Ishikawa (cell line): ENCODE measurements around the gene VEGFA.

ENCODE experiments used
- CREB1 ChIP-seq: IDR thresholded peaks from 2 replicates; pipeline ENCODE4 v1.6.1; 2012; ENCODE audit warnings: low read depth
- EP300 ChIP-seq: IDR thresholded peaks from 2 replicates; pipeline ENCODE4 v1.6.1; 2012; ENCODE audit warnings: borderline replicate concordance
- FOXM1 ChIP-seq: IDR thresholded peaks from 2 replicates; pipeline ENCODE4 v1.6.1; 2012; ENCODE audit warnings: low read depth, borderline replicate concordance
- NFIC ChIP-seq: IDR thresholded peaks from 2 replicates; pipeline ENCODE4 v1.6.1; 2012
- RAD21 ChIP-seq: IDR thresholded peaks from 2 replicates; pipeline ENCODE4 v1.6.1; 2012; ENCODE audit warnings: low read depth
- REST ChIP-seq: IDR thresholded peaks from 2 replicates; pipeline ENCODE4 v1.6.1; 2012; ENCODE audit warnings: low read depth, mild to moderate bottlenecking
- TAF1 ChIP-seq: IDR thresholded peaks from 2 replicates; pipeline ENCODE4 v1.6.1; 2012; ENCODE audit warnings: low read depth, mild to moderate bottlenecking
- TCF12 ChIP-seq: IDR thresholded peaks from 2 replicates; pipeline ENCODE4 v1.6.1; 2012; ENCODE audit warnings: low read depth
- TEAD4 ChIP-seq: IDR thresholded peaks from 2 replicates; pipeline ENCODE4 v1.6.1; 2012
- USF1 ChIP-seq: IDR thresholded peaks from 2 replicates; pipeline ENCODE4 v1.6.1; 2012
- YY1 ChIP-seq: IDR thresholded peaks from 2 replicates; pipeline ENCODE4 v1.6.1; 2012; ENCODE audit warnings: low read depth
- ZBTB7A ChIP-seq: IDR thresholded peaks from 2 replicates; pipeline ENCODE4 v1.6.1; 2012; ENCODE audit warnings: low read depth

DNA sequence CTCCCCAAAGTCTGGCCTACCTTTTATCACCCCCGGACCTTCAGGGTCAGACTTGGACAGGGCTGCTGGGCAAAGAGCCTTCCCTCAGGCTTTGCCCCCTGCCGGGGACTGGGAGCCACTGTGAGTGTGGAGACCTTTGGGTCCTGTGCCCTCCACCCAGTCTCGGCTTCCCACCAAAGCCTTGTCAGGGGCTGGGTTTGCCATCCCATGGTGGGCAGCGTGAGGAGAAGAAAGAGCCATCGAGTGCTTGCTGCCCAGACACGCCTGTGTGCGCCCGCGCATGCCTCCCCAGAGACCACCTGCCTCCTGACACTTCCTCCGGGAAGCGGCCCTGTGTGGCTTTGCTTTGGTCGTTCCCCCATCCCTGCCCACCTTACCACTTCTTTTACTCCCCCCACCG is 10.3 kb downstream of the VEGFA start:
- TF ChIP-seq CREB1 (no peak), YY1 (no peak), REST (no peak), TCF12 (no peak), FOXM1 (no peak), RAD21 (no peak), TAF1 (no peak), EP300 (no peak), TEAD4 (no peak), NFIC (no peak), USF1 (no peak), ZBTB7A (no peak)
